Body of pancreas (tissue), 4 donors: ENCODE measurements around the gene TRUB2. TPM values are rescaled to one million over a fixed set of nuclear protein-coding genes. Genes with fewer than 3 reads are reported as not detected.

ENCODE experiments used
- ATAC-seq: fragments of 150-250 bp; one replicate; pipeline ENCODE4 v1.9.1; 2016
- DNase-seq, 4 donors: peaks; one replicate each; pipeline ENCODE4 v3.0.0-alpha.2; 2019
- H3K27ac ChIP-seq, 4 donors: fragments of 200-600 bp; sonication (generic); 1 replicate in 3 of 4; 2 replicates in 1 of 4; pipeline versions ENCODE4 v1.5.1 to v1.6.1; 2016 to 2019; ENCODE audit warnings: mild to moderate bottlenecking in 1 of 4, mixed read lengths in 1 of 4, moderate library complexity in 1 of 4
- H3K27me3 ChIP-seq, 2 donors: fragments of 200-600 bp; sonication (generic); one replicate each; pipeline ENCODE4 v1.6.0; 2016; ENCODE audit warnings: mild to moderate bottlenecking in 1 of 2
- H3K36me3 ChIP-seq, 2 donors: fragments of 200-600 bp; sonication (generic); replicated peaks in 1 of 2; 2 replicates each; pipeline ENCODE4 v1.5.1; 2016; ENCODE audit warnings: low read depth in 2 of 2; ENCODE audit not compliant: insufficient read depth in 1 of 2
- H3K4me1 ChIP-seq: fragments of 200-600 bp; sonication (generic); one replicate; pipeline ENCODE4 v1.6.0; 2016
- H3K4me3 ChIP-seq, 2 donors: fragments of 200-600 bp; sonication (generic); 1 replicate in 1 of 2; 2 replicates in 1 of 2; pipeline ENCODE4 v1.5.1; 2016 to 2019
- H3K9me3 ChIP-seq, 3 donors: fragments of 200-600 bp; sonication (generic); 1 replicate in 2 of 3; 2 replicates in 1 of 3; pipeline ENCODE4 v1.5.1; 2016
- POLR2A ChIP-seq, 3 donors: fragments of 450-650 bp; IDR thresholded peaks; one replicate each; pipeline ENCODE4 v1.6.1; 2016; ENCODE audit warnings: antibody characterized with exemption in 3 of 3, mild to moderate bottlenecking in 2 of 3
- WGBS, 2 donors: methylation state at CpG; one replicate each; pipeline ENCODE4 v1.1.5; 2017; 5-methylcytosine and 5-hydroxymethylcytosine counted together
- intact Hi-C: fragments of 100-400 bp; cut with DNase I; formaldehyde crosslinking; loops from one replicate; pipeline ENCODE4 v1.15.1; 2023
- total RNA-seq, 2 donors: library from RNA; depleted of rRNA; stranded (reverse); fragments of >200 nt; gene quantifications; one replicate each; pipeline ENCODE4 v1.1.0, GENCODE V29; 2016
- TF ChIP-seq, protein P1 (sequence below), 7 experiments: fragments of 450-650 bp in 4 of 7; fragments of 200-600 bp in 3 of 7; sonication (generic) in 3 of 7; IDR thresholded peaks; one replicate each; pipeline ENCODE4 v1.5.1; 2016 to 2019; ENCODE audit warnings: antibody characterized with exemption in 7 of 7

Gene TRUB2
- total RNA-seq, 2 donors from 2014 or later = 6.3 to 11.4 TPM

DNA sequence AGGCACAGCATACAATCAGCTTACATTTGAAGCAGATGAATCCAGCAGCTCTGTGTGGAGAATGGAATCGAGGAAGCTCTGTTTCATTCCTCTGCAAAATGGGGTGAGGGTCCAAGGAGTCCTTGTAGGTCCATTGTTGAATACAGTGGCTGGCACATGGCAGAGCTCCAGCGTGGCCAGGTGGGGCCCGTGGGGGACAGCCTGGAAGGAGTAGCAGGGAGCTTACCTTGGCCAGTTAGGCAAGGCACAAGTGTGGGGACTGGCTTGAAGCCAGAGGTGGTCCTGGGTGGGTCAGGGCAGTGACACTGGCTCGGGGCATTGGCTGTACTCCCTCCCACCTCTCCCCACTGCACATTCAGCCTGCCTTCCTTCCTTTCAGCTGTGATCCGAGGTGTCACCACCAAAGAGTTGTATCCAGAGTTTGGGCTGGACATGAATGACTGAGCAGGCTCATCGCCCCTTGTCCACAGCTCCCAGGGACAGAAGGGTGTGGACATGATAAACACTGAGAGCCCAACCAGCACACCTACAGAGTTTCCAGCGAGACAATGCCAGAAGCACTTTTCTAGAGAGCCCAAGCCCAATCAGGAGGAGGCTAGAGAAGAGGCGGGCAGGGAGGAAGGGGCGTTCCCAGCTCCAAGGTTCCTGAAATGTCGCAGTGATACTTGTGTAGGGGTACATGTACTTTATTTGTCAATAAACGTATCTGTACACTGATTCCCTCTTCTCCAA is 33.8 kb downstream of the TRUB2 start:
- TF ChIP-seq, protein P1, sequence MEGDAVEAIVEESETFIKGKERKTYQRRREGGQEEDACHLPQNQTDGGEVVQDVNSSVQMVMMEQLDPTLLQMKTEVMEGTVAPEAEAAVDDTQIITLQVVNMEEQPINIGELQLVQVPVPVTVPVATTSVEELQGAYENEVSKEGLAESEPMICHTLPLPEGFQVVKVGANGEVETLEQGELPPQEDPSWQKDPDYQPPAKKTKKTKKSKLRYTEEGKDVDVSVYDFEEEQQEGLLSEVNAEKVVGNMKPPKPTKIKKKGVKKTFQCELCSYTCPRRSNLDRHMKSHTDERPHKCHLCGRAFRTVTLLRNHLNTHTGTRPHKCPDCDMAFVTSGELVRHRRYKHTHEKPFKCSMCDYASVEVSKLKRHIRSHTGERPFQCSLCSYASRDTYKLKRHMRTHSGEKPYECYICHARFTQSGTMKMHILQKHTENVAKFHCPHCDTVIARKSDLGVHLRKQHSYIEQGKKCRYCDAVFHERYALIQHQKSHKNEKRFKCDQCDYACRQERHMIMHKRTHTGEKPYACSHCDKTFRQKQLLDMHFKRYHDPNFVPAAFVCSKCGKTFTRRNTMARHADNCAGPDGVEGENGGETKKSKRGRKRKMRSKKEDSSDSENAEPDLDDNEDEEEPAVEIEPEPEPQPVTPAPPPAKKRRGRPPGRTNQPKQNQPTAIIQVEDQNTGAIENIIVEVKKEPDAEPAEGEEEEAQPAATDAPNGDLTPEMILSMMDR (IDR thresholded peaks at IDR 0.05) = no peak
- no peak for TF ChIP-seq POLR2A (IDR thresholded peaks at IDR 0.05)
- WGBS, 2 donors = 73 to 82% methylated on average over 3 to 11 of the region's 11 CpGs
- H3K4me3 ChIP-seq = no peak overlapping the region
- no peaks in the 10 kb centered on the region for H3K4me1 ChIP-seq
- no peak overlapping the region for H3K27ac ChIP-seq
- H3K9me3 ChIP-seq = no peaks in the 10 kb centered on the region
- intact Hi-C loops = no loop called here
- no peak for DNase-seq
- H3K27me3 ChIP-seq = no peaks in the 10 kb centered on the region
- ATAC-seq = no peak
- peaks cover 0 to 2% of the 10 kb centered on the region in 2 donors for H3K36me3 ChIP-seq

DNA sequence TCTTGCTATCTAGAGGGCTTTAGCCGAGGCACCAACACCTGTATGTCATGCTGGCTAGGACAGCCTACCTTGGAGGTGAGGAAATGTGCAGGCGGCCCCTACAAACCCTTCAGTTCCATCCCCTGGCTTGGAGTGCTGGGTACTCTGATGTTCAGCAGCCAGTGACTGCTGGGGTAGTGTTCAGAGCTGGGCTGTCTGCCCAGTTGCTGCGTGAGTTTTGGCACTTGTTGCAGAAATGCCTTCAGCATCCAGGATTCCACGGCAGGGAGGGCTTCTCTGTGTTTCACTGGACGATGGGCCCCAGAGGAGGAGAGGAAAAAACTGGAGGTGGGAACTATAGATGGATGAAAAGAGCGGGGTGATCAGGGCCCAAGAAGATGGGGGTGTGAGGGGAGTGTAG is 35.8 kb downstream of the TRUB2 start:
- ATAC-seq (no peak), DNase-seq (no peak)
- Histone ChIP-seq H3K4me1 (no peaks in the 10 kb centered on the region), H3K27ac (no peak overlapping the region), H3K9me3 (no peaks in the 10 kb centered on the region), H3K4me3 (no peak overlapping the region), H3K27me3 (no peaks in the 10 kb centered on the region), H3K36me3 (peaks cover 0 to 2% of the 10 kb centered on the region in 2 donors)
- intact Hi-C loops = no loop called here
- TF ChIP-seq, protein P1 (IDR thresholded peaks at IDR 0.05) = no peak
- no peak for TF ChIP-seq POLR2A (IDR thresholded peaks at IDR 0.05)
- 74 to 77% methylated on average over 5 to 6 of the region's 6 CpGs for WGBS, 2 donors

DNA sequence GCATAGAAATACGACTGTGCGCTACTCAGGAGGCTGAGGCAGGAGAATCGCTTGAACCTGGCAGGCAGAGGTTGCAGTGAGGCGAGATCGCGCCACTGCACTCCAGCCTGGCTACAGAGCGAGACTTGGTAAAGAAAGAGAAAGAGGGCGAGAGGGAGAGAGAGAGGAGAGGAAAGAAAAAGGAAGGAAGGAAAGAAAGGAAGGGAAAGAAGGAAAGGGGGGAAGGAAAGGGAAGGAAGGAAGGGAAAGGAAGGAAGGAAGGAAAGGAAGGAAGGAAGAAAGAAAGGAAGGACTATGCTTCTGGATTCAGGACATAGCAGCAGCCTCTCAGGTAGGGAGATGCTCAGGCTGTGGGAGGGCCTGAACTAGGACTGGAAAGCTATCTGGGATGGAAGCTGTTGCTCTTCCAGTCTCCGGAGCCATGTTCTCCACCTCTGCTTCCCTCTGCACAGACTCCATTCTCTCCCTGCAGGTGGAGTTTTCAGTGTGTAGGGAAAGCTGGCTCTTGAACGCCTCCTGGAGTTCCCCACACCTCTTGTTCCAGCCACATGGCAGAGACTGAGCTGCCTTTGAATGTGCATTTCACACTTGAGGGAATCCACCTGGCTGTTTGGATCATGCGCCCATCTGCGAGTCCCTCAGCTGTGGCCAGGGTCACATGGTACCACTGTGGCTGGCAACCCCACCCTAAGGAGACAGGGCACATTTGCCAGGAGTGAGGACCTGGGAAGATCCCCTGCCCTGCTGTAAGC is 37.0 kb downstream of the TRUB2 start:
- Histone ChIP-seq H3K4me1 (no peaks in the 10 kb centered on the region), H3K27ac (no peak overlapping the region), H3K36me3 (peaks cover 0 to 2% of the 10 kb centered on the region in 2 donors), H3K9me3 (no peaks in the 10 kb centered on the region), H3K27me3 (no peaks in the 10 kb centered on the region), H3K4me3 (no peak overlapping the region)
- intact Hi-C loops = no loop called here
- DNase-seq (no peak), ATAC-seq (no peak)
- 91 to 92% methylated on average over 10 to 12 of the region's 12 CpGs for WGBS, 2 donors
- TF ChIP-seq, protein P1 (IDR thresholded peaks at IDR 0.05) = no peak
- TF ChIP-seq POLR2A (IDR thresholded peaks at IDR 0.05) = no peak

DNA sequence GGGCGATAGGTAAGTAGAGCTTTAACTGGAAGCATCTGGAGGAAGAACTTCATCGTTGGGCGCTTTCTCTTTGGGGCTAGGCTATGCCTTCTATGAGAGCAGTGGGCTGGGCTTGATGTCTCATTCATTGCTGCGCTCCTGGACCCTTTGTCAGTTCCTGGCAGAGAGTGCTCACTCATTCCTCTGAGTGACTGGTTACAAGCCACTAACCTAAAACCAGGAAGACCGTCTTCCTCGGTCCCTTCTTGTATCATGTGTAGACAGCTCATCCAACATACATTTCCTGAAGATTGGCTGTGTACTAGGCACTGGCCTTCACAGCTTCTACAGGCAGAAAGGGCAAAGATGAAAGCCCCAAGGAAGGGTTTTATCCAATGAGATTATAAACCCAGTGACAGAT is 39.7 kb downstream of the TRUB2 start:
- H3K27me3 ChIP-seq = no peaks in the 10 kb centered on the region
- 96 to 97% methylated on average over 6 of the region's 6 CpGs for WGBS, 2 donors
- ATAC-seq (no peak), DNase-seq (no peak)
- intact Hi-C loops = no loop called here
- TF ChIP-seq, protein P1 (IDR thresholded peaks at IDR 0.05) = no peak
- TF ChIP-seq POLR2A (IDR thresholded peaks at IDR 0.05) = no peak
- H3K36me3 ChIP-seq = no peaks in the 10 kb centered on the region
- H3K9me3 ChIP-seq = no peaks in the 10 kb centered on the region
- no peak overlapping the region for H3K27ac ChIP-seq
- H3K4me1 ChIP-seq = peaks cover under 1% of the 10 kb centered on the region
- no peak overlapping the region for H3K4me3 ChIP-seq
